T47D (cell line): ENCODE results near the gene LENG1.
A peak's percentile ranks its signal among the peaks of the same experiment; 100 is the strongest.

Source experiments
- DNase-seq, 2 experiments: peaks; one replicate each; pipeline versions ENCODE4 v3.0.0 to v3.0.0-alpha.2; 2011 to 2012; ENCODE audit warnings: low read depth in 1 of 2, low spot score in 1 of 2
- JUND ChIP-seq: IDR thresholded peaks from 2 replicates; pipeline ENCODE4 v1.6.1; 2012; ENCODE audit warnings: low read depth
- in situ Hi-C: cut with HindIII; loops from 2 replicates; pipeline ENCODE4 v1.10.0; 2016; ENCODE audit warnings: low sequenced_read_pairs, low pct_unique_long_range_greater_than_20kb

LENG1 gene

DNA sequence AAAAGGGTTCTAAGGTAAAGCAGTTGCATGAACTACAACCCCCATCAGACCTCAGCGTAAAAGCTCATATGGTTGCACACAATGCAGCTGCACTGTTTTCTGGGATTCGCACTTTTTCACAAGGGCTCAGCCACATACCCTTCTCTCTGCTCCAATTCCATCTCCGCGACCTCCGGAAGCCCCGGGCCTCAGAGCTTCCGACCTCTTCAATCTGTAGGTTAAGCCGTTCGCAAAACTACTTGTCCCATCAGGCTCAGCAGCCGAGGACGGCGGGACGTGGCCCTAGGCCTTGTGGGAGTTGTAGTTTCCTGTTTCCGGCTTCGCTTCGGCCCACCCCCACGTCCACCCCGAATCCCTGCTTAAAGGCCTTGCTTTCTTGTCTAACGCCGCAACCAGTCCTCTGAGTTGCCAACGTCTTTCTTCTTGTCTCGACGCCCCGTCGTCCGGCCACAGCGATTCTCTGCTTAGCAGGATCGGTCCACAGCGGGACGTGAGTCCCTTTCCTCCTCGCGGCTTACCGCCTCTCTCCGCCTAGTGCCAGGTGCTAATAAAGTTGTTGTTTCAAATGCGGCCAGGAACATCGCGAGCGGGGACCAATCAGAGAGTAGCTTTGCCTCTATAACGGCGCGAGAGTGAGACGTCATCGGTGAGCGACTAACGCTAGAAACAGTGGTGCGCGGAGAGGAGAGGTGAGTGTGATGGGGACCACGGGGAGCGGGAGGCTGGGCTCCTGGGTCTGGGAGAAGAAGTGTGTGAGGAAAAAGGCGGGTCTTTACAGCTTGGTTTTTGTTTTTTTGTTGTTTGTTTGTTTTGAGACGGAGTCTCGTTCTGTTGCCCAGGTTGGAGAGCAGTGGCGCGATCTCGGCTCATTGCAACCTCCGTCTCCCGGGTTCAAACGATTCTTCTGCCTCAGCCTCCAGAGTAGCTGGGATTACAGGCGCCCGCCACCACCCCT, 44.1 kb downstream of the LENG1 start, which contains the start of the genes PRPF31 and TFPT:
PRPF31 (plus strand) TSS at position 646 of the 955 bp plus-strand sequence. CDS start 2,525 bp downstream, outside the sequence.
TFPT (minus strand) TSS at position 549 of the 955 bp plus-strand sequence; CDS start at position 161, 388 bp downstream.
- in situ Hi-C loops: no loop called here
- no peak for TF ChIP-seq JUND
- DNase-seq: peak; percentile 89 to 98

DNA sequence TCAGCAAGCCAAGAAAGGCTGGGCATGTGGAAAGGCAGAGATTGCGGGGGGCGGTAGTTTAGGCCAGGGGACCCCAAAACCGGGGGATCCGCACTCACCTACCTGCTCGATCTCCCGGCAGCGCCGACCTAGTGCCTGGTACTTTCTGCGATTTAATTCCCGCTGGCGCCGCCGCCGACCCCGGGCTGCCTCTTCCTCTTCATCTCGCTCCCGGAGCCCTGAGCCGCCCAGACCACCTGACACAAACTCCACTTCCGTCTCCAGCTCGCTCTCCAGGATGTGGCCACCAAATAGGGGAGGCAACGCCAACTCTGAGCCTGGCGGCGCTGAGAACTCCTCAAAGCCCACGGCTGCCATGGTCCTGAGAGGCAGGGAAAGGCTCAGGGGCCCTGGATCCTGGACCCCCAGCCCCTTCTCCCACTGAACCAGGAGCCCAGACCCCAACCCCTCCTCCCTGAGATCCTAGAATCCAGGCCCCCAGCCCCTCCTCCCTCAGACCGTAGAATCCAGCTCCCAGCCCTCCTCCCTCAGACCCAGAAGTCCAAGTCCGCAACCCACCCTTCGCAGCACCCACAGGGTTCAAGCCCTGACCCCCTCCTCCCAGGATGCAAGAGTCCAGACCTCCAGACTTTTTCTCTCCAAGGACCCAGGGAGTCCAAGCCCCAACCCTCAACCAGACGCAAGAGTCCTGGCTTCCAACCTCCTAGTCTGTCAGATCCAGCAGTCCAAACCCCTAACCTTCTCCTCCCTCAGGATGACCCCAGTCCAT, 45.0 kb downstream of the LENG1 start:
- TF ChIP-seq JUND: no peak
- DNase-seq: peak; percentile 29 to 52
- in situ Hi-C loops: no loop called here

DNA sequence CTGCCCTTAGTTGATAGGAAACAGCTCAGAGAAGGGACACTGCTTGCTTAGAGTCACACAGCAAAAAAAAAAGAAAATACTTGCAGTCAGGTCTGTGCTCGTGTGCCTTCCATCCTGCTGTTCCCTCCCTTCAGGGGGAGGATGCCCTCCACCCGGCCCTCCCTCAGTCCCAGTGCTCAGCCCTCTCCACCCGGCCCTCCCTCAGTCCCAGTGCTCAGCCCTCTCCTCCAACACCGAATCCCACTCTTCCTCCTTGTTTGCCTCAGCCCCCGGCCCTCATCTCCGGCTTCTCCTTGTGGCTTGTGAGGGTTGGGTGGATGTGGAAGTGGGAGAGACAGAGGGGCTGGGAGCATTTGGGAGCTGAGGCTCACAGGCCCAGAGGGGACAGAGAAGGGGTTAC, 49.9 kb downstream of the LENG1 start:
- no peak for TF ChIP-seq JUND
- no peak for DNase-seq
- in situ Hi-C loops: no loop called here

DNA sequence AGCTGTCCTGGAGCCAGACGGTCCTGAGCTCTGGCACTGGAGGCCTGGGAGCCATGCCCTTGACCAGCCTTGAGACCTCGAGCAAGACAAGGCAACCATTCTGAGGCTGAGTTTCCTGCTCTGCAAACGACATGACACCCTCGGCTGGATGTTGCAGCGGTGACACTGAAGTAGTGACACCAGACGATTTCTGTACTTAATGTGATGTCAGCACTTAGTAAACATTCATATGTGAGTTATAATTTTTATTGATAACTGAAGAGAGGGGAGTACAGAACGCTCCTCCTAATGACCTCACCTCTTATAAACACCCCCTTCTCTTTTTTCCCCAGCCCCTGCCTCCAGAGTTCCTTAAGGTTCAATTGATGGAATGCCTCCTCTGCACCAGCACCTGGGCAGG, 51.0 kb downstream of the LENG1 start:
- in situ Hi-C loops: no loop called here
- no peak for DNase-seq
- TF ChIP-seq JUND: no peak

DNA sequence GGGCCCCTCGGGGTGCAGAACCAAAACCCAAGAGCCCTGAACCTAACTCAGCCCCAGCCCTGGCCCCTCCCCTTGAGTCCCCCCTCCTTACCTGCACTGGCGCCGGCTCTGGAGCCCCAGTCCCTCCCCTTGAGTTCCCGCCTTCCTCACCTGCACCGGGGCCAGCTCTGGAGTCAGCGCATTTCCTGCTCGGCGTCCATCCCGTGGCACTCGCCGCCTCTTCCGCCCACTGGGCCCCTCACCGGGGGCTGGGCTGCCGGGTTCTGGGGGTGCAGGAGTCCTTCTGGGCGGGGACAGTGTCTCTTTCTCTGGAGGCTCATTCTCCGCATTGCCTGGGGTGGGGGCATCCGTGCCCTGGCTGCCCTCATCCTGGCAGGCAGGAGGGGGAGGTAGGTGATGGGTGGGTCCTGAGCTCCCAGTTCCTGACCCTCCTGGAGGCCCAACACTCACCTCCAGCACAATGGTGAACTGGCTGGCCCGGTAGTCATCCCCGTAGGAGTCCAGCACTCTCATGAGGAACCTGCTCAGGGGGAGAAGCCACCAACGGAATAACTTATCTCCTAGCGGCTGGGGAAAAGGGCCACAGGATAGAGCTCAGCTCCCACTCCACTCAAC, 51.5 kb downstream of the LENG1 start:
- in situ Hi-C loops: no loop called here
- no peak for TF ChIP-seq JUND
- no peak for DNase-seq

DNA sequence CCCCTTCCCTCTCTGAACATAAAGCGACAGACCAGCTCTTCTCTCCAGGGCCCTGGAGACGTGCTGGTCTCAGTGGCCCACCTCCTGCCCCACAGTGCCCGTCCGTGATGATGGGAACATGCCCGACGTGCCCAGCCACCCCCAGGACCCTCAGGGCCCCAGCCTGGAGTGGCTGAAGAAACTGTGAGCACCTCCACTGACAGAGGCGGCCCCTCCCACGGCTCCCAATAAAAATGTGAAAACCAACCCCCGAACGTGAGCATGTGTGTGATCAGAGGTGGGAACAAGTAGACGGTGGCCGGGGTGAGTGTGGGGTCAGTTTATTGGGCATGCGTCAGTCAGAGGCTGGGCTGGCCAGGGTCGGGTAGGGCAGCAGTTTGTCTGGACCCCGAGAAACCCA, 52.8 kb downstream of the LENG1 start:
- in situ Hi-C loops: no loop called here
- TF ChIP-seq JUND: no peak
- DNase-seq: no peak

DNA sequence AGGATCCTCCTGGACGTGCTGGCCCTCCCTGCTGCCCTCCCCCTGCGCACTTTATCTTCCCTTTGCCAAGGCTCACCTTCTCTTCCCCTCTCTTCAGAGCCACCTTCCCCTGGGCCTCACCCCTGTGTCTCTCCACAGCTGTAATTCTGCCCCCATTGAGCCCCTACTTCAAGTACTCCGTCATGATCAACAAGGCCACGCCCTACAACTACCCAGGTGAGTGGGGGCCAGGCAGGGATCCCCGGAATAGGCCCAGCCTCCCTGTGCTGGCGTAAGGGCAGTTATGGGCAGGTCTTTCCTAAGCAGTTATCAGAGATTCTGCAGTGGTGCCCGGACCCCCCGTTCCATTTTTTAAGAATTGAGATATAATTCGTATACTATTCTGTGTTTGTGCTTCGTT, 53.7 kb downstream of the LENG1 start:
- TF ChIP-seq JUND: no peak
- no peak for DNase-seq
- in situ Hi-C loops: no loop called here
